Mucosa of descending colon (tissue), 3 donors: ENCODE measurements around the gene RBM25. TPM values are rescaled to one million over a fixed set of nuclear protein-coding genes. Genes with fewer than 3 reads are reported as not detected.

ENCODE experiments used
- ATAC-seq: fragments of 200-7000 bp; cut with Tn5 transposase; one replicate; pipeline ENCODE4 v1.9.1; 2020; ENCODE audit warnings: mild to moderate bottlenecking, moderate library complexity
- DNase-seq, 3 donors: peaks; one replicate each; pipeline ENCODE4 v3.0.0-alpha.2; 2020
- H3K36me3 ChIP-seq: fragments of 200-600 bp; one replicate; pipeline ENCODE4 v1.8.0; 2021; ENCODE audit warnings: low read depth, mild to moderate bottlenecking
- H3K4me1 ChIP-seq: fragments of 200-600 bp; one replicate; pipeline ENCODE4 v1.8.0; 2021; ENCODE audit warnings: low read depth, mild to moderate bottlenecking
- H3K4me3 ChIP-seq: fragments of 200-600 bp; one replicate; pipeline ENCODE4 v1.8.0; 2021; ENCODE audit warnings: mild to moderate bottlenecking
- H3K9me3 ChIP-seq: fragments of 200-600 bp; one replicate; pipeline ENCODE4 v1.8.0; 2021; ENCODE audit warnings: mild to moderate bottlenecking
- CTCF ChIP-seq: fragments of 200-600 bp; IDR thresholded peaks from one replicate; pipeline ENCODE4 v1.8.0; 2022; ENCODE audit warnings: antibody characterized with exemption, mild to moderate bottlenecking
- intact Hi-C, 2 donors: fragments of 100-400 bp; cut with DNase I in 1 of 2; cut with micrococcal nuclease in 1 of 2; formaldehyde crosslinking; loops; one replicate each; pipeline versions ENCODE4 v1.11.0 to v1.11.1; 2022; cut with DNase I, micrococcal nuclease
- total RNA-seq, 3 donors: library from RNA; stranded (reverse); fragmentation: NEBNext Ultra II Directional in 2 of 3; extraction: Animal tissue kit (Norgen Biotek cat#: 25700) in 2 of 3; gene quantifications; one replicate each; pipeline versions ENCODE4 v1.2.1 to v1.2.4, GENCODE V29; 2021 to 2023
- donor health status: DM: no; HTN: no; CAD: no; lungs with moderate emphysema.
- donor health status: DM: no; HTN: no; CAD: no.
- donor health status: DM: no; HTN: yes; CAD: no.

Gene RBM25
- total RNA-seq, 3 donors from 2014 or later: 66.0 to 68.7 (median 66.2) TPM

DNA sequence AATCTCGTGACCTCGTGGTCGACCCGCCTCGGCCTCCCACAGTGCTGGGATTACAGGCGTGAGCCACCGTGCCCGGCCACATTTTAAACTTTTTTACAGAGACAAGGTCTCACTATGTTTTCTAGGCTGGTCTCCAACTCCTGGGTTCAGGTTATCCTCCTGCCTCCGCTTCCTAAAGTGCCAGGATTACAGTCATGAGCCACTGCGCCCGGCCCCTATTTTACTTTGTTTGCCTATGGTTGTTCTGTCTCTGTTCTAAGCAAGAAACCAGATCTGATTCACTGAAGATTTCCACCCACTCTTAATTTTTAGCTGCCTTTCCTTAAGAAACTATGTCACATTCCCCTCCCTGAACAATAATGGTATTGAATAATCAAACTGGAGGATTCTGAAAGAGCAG, 39.1 kb downstream of the RBM25 start:
- DNase-seq (no peak), ATAC-seq (no peak)
- H3K4me1 ChIP-seq: no peaks in the 10 kb centered on the region
- no peak overlapping the region for H3K4me3 ChIP-seq
- no peak for TF ChIP-seq CTCF
- intact Hi-C loops: no loop called here
- peaks cover 5% of the 10 kb centered on the region for H3K36me3 ChIP-seq
- no peaks in the 10 kb centered on the region for H3K9me3 ChIP-seq

DNA sequence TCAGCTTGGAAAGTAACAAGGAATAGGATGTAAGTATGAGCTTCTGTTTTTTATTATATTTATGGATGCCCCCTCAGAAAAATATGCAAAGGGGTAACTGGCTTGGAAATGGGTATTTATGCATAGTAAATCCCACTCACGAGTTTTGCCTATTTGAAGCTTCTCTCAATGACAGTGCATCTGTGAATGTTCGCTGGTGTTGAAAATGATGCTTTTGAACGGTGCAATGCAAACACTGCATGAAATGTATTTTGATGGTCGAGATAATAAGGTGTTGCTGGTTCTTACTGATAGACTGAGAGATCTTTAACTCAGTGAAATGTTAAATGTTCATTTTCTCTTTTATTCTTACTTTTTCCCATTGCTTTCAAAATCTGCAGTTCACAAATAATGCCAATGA, 42.0 kb downstream of the RBM25 start:
- Histone ChIP-seq H3K4me1 (no peaks in the 10 kb centered on the region), H3K36me3 (peaks cover 5% of the 10 kb centered on the region), H3K4me3 (no peak overlapping the region), H3K9me3 (no peaks in the 10 kb centered on the region)
- ATAC-seq (no peak), DNase-seq (no peak)
- no peak for TF ChIP-seq CTCF
- intact Hi-C loops: no loop called here

DNA sequence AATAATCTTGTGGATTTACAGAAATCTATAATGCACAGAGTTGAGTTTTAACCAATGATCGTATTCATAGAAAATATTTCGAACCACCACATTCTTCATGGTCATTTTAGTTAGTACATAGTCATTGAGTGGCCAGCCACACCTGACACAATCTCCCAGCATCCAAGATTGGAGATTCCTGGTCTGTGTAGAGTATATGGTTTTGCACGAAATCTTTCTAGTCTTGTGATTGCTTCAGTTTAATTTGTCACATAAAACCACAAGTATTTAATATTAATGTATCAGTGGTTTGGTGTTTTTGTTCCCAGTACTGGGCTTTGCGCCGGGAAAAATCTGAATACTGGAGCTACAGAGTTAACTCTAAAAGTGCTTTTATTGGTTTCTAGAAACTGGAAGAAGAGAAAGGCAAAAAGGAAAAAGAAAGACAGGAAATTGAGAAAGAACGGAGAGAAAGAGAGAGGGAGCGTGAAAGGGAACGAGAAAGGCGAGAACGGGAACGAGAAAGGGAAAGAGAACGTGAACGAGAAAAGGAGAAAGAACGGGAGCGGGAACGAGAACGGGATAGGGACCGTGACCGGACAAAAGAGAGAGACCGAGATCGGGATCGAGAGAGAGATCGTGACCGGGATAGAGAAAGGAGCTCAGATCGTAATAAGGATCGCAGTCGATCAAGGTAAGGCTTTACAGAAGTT, 44.6 kb downstream of the RBM25 start:
- H3K4me3 ChIP-seq: no peak overlapping the region
- H3K36me3 ChIP-seq: peaks cover 5% of the 10 kb centered on the region
- DNase-seq (no peak), ATAC-seq (no peak)
- intact Hi-C loops: no loop called here
- H3K9me3 ChIP-seq: no peaks in the 10 kb centered on the region
- no peaks in the 10 kb centered on the region for H3K4me1 ChIP-seq
- no peak for TF ChIP-seq CTCF

- Histone ChIP-seq H3K9me3 (no peaks in the 10 kb centered on the region), H3K4me1 (no peaks in the 10 kb centered on the region), H3K4me3 (no peak overlapping the region), H3K36me3 (peaks cover 16% of the 10 kb centered on the region)
- no peak for TF ChIP-seq CTCF
- ATAC-seq (no peak), DNase-seq (no peak)
- intact Hi-C loops: no loop called here
These were observed 46.7 kb downstream of the RBM25 start for GRCh38 chr14:73105050-73105449.

GRCh38 chr14:73105727-73106126, 47.4 kb downstream of the RBM25 start:
- H3K4me1 ChIP-seq: no peaks in the 10 kb centered on the region
- H3K9me3 ChIP-seq: no peaks in the 10 kb centered on the region
- no peak for ATAC-seq
- intact Hi-C loops: no loop called here
- peaks cover 17% of the 10 kb centered on the region for H3K36me3 ChIP-seq
- DNase-seq: no peak
- TF ChIP-seq CTCF: no peak
- no peak overlapping the region for H3K4me3 ChIP-seq
